ACC112 (cell line): ENCODE measurements around the gene GNRH2.
"Not testable (repeated sequence)": the region's sequence is repeated elsewhere in the genome, so short reads cannot be mapped to it uniquely, and the experiment has no call there.

ENCODE experiments used
- H2AFZ ChIP-seq: fragments of 200-600 bp; sonication (generic); one replicate; pipeline ENCODE4 v1.6.0; 2017; ENCODE audit warnings: antibody characterized with exemption, low read length; ENCODE audit not compliant: unreplicated experiment
- H3K27ac ChIP-seq: fragments of 200-600 bp; sonication (generic); 2 replicates; pipeline ENCODE4 v1.5.1; 2014; ENCODE audit warnings: low read depth, mild to moderate bottlenecking, antibody characterized with exemption, low read length, moderate library complexity
- H3K27me3 ChIP-seq: fragments of 200-600 bp; sonication (generic); 2 replicates; pipeline ENCODE4 v1.6.1; 2014; ENCODE audit warnings: mild to moderate bottlenecking, antibody characterized with exemption, low read length, moderate library complexity, mixed read lengths; ENCODE audit not compliant: insufficient read depth
- H3K36me3 ChIP-seq: fragments of 200-600 bp; sonication (generic); 2 replicates; pipeline ENCODE4 v1.6.1; 2016; ENCODE audit warnings: mild to moderate bottlenecking, antibody characterized with exemption, low read length, moderate library complexity, mixed read lengths; ENCODE audit not compliant: insufficient read depth
- H3K4me1 ChIP-seq: fragments of 200-600 bp; sonication (generic); one replicate; pipeline ENCODE4 v1.6.1; 2016; ENCODE audit warnings: low read length, mixed read lengths; ENCODE audit not compliant: insufficient read depth, unreplicated experiment, control insufficient read depth
- H3K4me3 ChIP-seq: fragments of 200-600 bp; sonication (generic); 2 replicates; pipeline ENCODE4 v1.5.1; 2014; ENCODE audit warnings: mild to moderate bottlenecking, low read depth, low read length
- H3K79me2 ChIP-seq: fragments of 200-600 bp; sonication (generic); one replicate; pipeline ENCODE4 v1.6.0; 2016; ENCODE audit warnings: low read length; ENCODE audit not compliant: control insufficient read depth, unreplicated experiment, insufficient read depth

Gene GNRH2

GRCh38 chr20:3075315-3075714, 31.9 kb downstream of the GNRH2 start:
- H3K27ac ChIP-seq, H3K4me1 ChIP-seq, H3K36me3 ChIP-seq, H3K79me2 ChIP-seq, H2AFZ ChIP-seq, H3K4me3 ChIP-seq: not testable (repeated sequence)
- peaks cover 42% of the 10 kb centered on the region for H3K27me3 ChIP-seq

- Histone ChIP-seq H3K27ac (no peak overlapping the region), H3K4me1 (peaks cover 13% of the 10 kb centered on the region), H3K4me3 (no peak overlapping the region), H3K79me2 (no peaks in the 10 kb centered on the region), H3K27me3 (peaks cover 31% of the 10 kb centered on the region), H3K36me3 (no peaks in the 10 kb centered on the region), H2AFZ (no peak overlapping the region)
Measured at GRCh38 chr20:3077618-3078134, 34.3 kb downstream of the GNRH2 start.

DNA sequence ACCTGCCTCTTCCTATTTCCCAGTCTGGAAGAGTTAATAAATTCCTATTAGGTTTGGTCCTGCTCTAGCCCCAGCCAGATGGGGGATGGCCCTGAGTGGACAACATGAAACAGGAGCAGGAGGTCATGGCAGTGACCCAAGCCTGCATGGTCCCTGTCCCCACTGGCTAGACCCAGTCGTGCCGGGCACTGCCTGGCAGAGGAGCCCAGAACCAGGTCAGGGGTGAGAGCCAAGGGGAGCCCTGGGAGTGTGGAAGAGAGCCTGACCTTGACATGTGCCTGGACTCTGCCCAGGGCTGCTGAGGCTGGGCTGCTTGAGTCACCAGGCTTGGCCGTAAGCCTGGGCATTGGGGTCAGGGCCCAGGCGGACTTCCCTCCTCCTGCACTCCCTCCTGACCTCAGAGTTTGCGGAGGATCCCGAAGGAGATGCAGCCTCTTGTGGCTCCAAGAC, 37.5 kb downstream of the GNRH2 start:
- no peak overlapping the region for H2AFZ ChIP-seq
- H3K4me1 ChIP-seq: peaks cover 13% of the 10 kb centered on the region
- no peaks in the 10 kb centered on the region for H3K36me3 ChIP-seq
- H3K27ac ChIP-seq: no peak overlapping the region
- peaks cover 45% of the 10 kb centered on the region for H3K27me3 ChIP-seq
- no peak overlapping the region for H3K4me3 ChIP-seq
- no peaks in the 10 kb centered on the region for H3K79me2 ChIP-seq

DNA sequence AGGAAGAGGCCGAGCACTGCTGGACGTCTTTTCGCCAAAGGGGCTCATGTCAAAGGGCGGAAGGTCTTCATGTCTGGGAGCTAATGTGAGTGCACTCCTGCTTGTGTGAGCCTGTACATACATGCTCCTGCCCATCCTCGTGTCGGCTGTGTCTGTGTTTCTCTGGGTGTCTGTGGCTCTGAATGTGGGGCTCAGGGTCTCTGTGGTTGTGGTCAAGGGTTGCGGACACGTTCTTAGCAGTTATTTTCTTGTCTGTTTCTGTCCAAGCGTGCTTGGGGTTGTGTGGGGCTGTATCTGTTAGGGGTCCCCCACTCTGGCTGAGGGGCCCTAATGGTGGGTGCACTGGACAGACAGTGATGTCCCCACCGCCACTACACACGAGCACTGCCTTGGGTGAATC, 38.2 kb downstream of the GNRH2 start:
- peaks cover 13% of the 10 kb centered on the region for H3K4me1 ChIP-seq
- H3K79me2 ChIP-seq: no peaks in the 10 kb centered on the region
- peaks cover 45% of the 10 kb centered on the region for H3K27me3 ChIP-seq
- no peak overlapping the region for H3K4me3 ChIP-seq
- H2AFZ ChIP-seq: no peak overlapping the region
- H3K27ac ChIP-seq: no peak overlapping the region
- no peaks in the 10 kb centered on the region for H3K36me3 ChIP-seq

- no peaks in the 10 kb centered on the region for H3K79me2 ChIP-seq
- no peak overlapping the region for H3K27ac ChIP-seq
- H2AFZ ChIP-seq: no peak overlapping the region
- no peak overlapping the region for H3K4me3 ChIP-seq
- H3K4me1 ChIP-seq: peaks cover 13% of the 10 kb centered on the region
- H3K36me3 ChIP-seq: no peaks in the 10 kb centered on the region
- H3K27me3 ChIP-seq: peaks cover 44% of the 10 kb centered on the region
Measured at GRCh38 chr20:3082306-3082951, 39.0 kb downstream of the GNRH2 start.

GRCh38 chr20:3082955-3083952, 39.8 kb downstream of the GNRH2 start:
- H3K4me1 ChIP-seq: peaks cover 13% of the 10 kb centered on the region
- no peak overlapping the region for H3K27ac ChIP-seq
- H3K79me2 ChIP-seq: no peaks in the 10 kb centered on the region
- no peak overlapping the region for H2AFZ ChIP-seq
- H3K4me3 ChIP-seq: no peak overlapping the region
- no peaks in the 10 kb centered on the region for H3K36me3 ChIP-seq
- H3K27me3 ChIP-seq: peaks cover 36% of the 10 kb centered on the region

DNA sequence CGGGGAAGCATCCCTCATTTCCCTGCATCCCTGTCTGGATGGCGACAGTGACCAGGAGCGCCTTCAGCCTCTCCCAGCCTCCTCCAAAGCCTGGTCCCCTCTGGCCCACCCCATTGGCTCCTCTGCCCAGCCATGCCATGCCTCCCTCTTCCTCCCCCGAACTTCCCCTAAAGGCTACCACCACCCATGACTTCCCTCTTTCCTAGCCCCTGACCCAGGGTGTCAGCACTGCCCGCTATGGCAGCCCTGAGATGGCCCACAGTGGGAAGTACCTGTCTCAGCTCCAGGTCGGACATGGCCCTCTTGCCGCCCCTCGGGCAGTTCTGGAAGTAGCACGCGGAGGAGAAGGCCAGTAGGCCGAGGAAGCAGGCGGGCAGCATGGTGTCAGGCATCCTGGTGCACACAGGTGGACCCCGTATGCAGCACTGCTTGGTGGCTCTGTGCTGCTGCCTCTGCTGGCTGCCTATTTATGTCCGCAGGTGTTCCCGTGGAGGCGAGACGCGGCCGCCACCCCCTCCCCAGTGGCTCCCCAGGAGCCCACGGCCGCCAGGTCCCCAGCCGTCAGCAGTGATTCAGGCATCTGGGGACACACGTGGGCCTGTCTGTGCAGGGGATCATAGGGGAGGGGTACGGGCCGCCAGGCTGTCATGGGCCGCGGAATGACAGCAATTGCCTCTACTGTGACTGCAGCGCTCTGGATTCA, 41.0 kb downstream of the GNRH2 start, which contains the start of gene AVP:
TSS of gene AVP (minus strand) at position 442 of the 703 bp plus-strand sequence. CDS start at position 392, 50 bp downstream.
- no peak within 1 kb of the TSS for H2AFZ ChIP-seq
- H3K79me2 ChIP-seq: no peaks in the 10 kb centered on the region
- H3K36me3 ChIP-seq: no peaks in the 10 kb centered on the region
- H3K4me1 ChIP-seq: peaks cover 13% of the 10 kb centered on the region
- peaks cover 28% of the 10 kb centered on the region for H3K27me3 ChIP-seq
- H3K4me3 ChIP-seq: no peak within 1 kb of the TSS
- H3K27ac ChIP-seq: no peak within 1 kb of the TSS

DNA sequence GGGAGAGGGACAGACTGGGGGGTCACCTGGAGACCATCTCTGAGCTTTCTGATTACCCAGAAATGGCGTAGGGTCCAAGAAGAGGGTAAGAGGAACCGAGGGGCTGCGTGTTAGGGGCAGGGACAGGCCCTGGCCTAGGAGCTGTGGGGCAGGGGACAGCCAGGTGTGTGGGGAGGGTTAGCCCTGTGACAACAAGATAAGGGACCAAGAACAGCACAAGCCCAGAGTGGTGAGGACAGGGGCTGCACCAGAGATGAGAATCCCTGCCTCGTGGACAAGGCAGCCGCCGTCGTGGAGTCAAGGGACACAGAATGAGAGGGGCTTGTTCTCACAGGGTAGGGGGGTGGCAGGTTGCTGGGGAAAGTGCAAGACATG, 41.6 kb downstream of the GNRH2 start:
- Histone ChIP-seq H3K4me3 (no peak overlapping the region), H2AFZ (no peak overlapping the region)

DNA sequence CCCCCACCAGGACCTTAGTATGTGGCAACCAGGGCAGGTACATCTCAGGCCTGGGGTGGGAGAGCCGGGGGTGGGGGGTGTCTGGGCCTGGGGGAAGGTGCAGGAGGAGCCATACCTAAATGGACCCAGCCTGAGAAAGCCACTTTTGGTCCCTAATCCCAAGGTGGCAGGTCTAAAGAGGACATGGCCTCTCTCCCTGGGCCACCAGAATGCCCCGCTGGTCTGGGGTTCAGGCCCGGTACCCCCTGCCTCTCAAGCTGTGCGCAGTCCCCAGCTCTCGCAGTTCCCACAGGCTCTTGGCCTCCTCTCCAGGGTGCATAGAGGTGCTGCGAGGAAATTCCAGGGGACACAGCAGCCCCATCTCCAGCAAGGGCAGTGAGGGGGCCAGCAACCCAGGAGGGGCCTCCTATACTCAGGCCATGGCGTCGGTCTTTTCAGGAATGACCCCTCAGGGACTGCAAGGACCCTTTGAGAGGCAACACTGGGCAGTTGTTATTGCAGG, 42.2 kb downstream of the GNRH2 start:
- no peaks in the 10 kb centered on the region for H3K36me3 ChIP-seq
- no peak overlapping the region for H3K27ac ChIP-seq
- H3K27me3 ChIP-seq: peaks cover 38% of the 10 kb centered on the region
- H3K4me1 ChIP-seq: peaks cover 11% of the 10 kb centered on the region
- H3K79me2 ChIP-seq: no peaks in the 10 kb centered on the region
- no peak overlapping the region for H3K4me3 ChIP-seq
- H2AFZ ChIP-seq: no peak overlapping the region

More for the DNA sequence above, 41.6 kb downstream of the GNRH2 start:
- H3K4me1 ChIP-seq: peaks cover 13% of the 10 kb centered on the region
- H3K36me3 ChIP-seq: no peaks in the 10 kb centered on the region
- no peak overlapping the region for H3K27ac ChIP-seq
- peaks cover 32% of the 10 kb centered on the region for H3K27me3 ChIP-seq
- H3K79me2 ChIP-seq: no peaks in the 10 kb centered on the region

GRCh38 chr20:3088031-3088430, 44.6 kb downstream of the GNRH2 start:
- no peaks in the 10 kb centered on the region for H3K79me2 ChIP-seq
- H3K36me3 ChIP-seq: no peaks in the 10 kb centered on the region

More at GRCh38 chr20:3088031-3088430, 44.6 kb downstream of the GNRH2 start:
- H3K4me1 ChIP-seq: no peaks in the 10 kb centered on the region
- no peak overlapping the region for H2AFZ ChIP-seq
- no peak overlapping the region for H3K4me3 ChIP-seq
- peaks cover 41% of the 10 kb centered on the region for H3K27me3 ChIP-seq
- H3K27ac ChIP-seq: no peak overlapping the region
